Left colon (tissue), 2 donors: ENCODE results near the gene PEDS1. TPM values are rescaled to one million over a fixed set of nuclear protein-coding genes. Genes with fewer than 3 reads are reported as not detected.
A peak's percentile ranks its signal among the peaks of the same experiment; 100 is the strongest.
"Not testable (repeated sequence)": the region's sequence is repeated elsewhere in the genome, so short reads cannot be mapped to it uniquely, and the experiment has no call there.

Source experiments
- ATAC-seq: fragments of 200-7000 bp; cut with Tn5 transposase; one replicate; pipeline ENCODE4 v1.9.1; 2020; ENCODE audit warnings: mild to moderate bottlenecking, moderate library complexity
- DNase-seq, 2 donors: peaks; one replicate each; pipeline ENCODE4 v3.0.0-alpha.2; 2020
- intact Hi-C, 2 donors: fragments of 100-400 bp; cut with DNase I in 1 of 2; cut with micrococcal nuclease in 1 of 2; formaldehyde crosslinking; loops; one replicate each; pipeline versions ENCODE4 v1.11.2 to v1.14.0; 2022; cut with DNase I, micrococcal nuclease
- long read RNA-seq: library from polyadenylated mRNA; unstranded; transcript quantifications from one replicate; pipeline ENCODE4 v2.0.0, GENCODE V29; 2021
- total RNA-seq, 2 donors: library from RNA; stranded (reverse); fragmentation: NEBNext Ultra II Directional; extraction: Animal tissue kit (Norgen Biotek cat#: 25700); gene quantifications; one replicate each; pipeline ENCODE4 v1.2.1, GENCODE V29; 2021
- donor health status: DM: no; HTN: no; CAD: no.
- donor health status: DM: yes; HTN: yes; CAD: no.

The PEDS1 gene
- total RNA-seq, result 10 to 100 TPM; 21.4 to 29.6 TPM
- long read RNA-seq, full-length matches to known transcripts, result 18 of 35 reads
- long read RNA-seq, partial matches to known transcripts, result 14 of 35 reads
- long read RNA-seq, other reads (novel, unspliced or antisense), result 3 of 35 reads

- intact Hi-C loops, result no loop called here
- DNase-seq, result peak; percentile 89 to 92
- ATAC-seq, result peak; percentile 81
These were observed at the start of gene PEDS1 for GRCh38 chr20:50153500-50154377. PEDS1 (minus strand) TSS chr20:50153723; CDS start chr20:50153637, 86 bp downstream.

DNA sequence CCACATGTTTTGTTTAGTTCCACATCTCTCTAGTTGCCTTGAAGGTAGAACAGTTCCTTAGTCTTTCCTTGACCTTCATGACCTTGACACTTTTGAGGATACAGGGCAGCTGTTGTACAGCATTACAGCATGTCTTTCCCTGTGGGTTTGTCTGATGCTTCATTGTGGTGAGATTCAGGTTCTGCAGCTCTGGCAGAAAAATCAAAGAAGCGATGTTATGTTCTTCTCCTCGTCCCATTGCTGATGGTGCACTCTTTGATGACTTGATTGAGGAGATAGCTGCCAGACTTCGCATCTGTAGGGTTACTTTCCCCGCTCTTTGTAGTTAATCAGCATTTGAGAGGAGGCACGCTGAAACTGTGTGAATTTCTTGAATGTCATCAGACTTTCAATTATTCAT is 49.2 kb upstream of the PEDS1 start:
- DNase-seq, result no peak
- no peak for ATAC-seq
- intact Hi-C loops, result no loop called here

- intact Hi-C loops, DNase-seq, ATAC-seq: not testable (repeated sequence)
These were observed 48.2 kb upstream of the PEDS1 start for GRCh38 chr20:50201710-50202109.

- no peak for DNase-seq
- intact Hi-C loops, result no loop called here
- peak; percentile 49 for ATAC-seq
These were observed 47.1 kb upstream of the PEDS1 start for GRCh38 chr20:50200482-50201104.

DNA sequence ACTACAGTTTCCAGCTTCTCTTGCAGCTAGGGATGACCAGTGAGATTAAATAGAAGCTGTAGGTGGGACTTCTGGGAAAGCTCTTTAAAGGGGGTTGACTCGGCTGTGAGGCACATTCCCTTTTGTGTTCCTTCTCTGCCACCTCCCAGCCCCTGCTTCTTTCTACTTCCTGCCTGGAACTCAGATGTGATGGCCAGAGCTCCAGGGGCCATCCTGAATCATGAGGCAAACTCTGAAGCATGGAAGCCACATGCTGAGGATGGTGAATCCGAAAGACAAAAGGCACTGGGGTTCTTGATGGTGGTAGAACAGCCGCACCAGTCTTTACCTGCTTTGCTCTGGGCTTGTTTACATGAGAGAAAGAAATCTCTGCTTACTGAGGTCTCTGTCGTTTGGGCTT is 46.2 kb upstream of the PEDS1 start:
- ATAC-seq, result no peak
- intact Hi-C loops, result loop anchor here in 1 of 2 donors (10.0 kb wide), 1 partner anchor 175 kb away; no protein-coding TSS in a partner anchor
- DNase-seq, result no peak

- ATAC-seq (no peak), DNase-seq (no peak)
- intact Hi-C loops, result loop anchor here in 1 of 2 donors (10.0 kb wide), 1 partner anchor 176 kb away; no protein-coding TSS in a partner anchor
These were observed 45.2 kb upstream of the PEDS1 start for GRCh38 chr20:50198716-50199115.

DNA sequence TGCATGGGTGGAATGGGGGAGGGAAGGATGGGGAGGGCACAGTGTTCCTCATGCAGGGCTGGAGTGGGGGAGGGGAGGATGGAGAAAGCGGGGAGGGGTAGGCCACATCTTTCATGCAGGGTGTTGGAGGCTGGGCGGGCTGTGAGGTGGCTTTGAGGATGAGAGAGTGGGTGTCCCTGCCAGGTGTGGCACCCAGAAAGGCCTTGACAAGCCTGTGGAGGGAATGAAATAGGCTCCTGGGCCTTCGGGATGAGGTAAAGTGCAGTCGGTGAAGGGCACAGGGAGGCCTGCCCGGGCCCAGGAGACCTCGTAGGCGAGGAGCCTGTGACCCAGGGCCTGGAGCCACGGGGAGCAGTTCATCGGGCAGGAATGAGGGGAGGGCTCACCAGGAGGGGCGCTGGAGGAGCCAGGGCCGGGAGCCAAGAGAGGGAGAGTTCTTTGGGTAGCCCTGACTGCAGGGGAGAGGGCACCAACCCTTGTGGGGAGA is 44.7 kb upstream of the PEDS1 start:
- no peak for DNase-seq
- ATAC-seq, result no peak
- intact Hi-C loops, result loop anchor here in 1 of 2 donors (10.0 kb wide), 1 partner anchor 177 kb away; no protein-coding TSS in a partner anchor

GRCh38 chr20:50197463-50198179 is 44.1 kb upstream of the PEDS1 start:
- DNase-seq (no peak), ATAC-seq (no peak)
- intact Hi-C loops, result loop anchor here in 1 of 2 donors (10.0 kb wide), 1 partner anchor 177 kb away; no protein-coding TSS in a partner anchor

DNA sequence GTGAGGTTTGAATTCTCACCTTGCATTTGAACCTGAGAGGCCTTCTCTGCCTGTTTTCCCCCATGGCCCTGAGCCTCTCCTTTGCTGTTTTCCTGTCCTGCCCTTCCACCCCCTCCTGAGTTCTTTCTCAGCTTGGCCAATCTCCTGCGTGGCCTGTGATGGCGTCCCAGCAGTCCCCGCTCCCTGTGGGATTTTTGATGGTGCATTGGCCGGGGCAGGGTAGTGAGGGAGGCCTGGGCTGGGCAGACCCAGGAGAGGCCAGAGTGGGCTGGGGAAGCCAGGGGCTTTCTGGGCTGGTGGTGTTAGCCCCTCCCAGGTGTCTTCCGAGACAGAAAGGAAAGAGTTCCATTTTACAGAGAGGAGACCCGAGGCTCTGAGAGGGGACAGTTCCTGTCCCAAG is 43.4 kb upstream of the PEDS1 start:
- intact Hi-C loops, result loop anchor here in 1 of 2 donors (10.0 kb wide), 1 partner anchor 178 kb away; no protein-coding TSS in a partner anchor
- ATAC-seq (no peak), DNase-seq (no peak)

- intact Hi-C loops, result loop anchor here in 1 of 2 donors (10.0 kb wide), 1 partner anchor 179 kb away; no protein-coding TSS in a partner anchor
- ATAC-seq, result no peak
- no peak for DNase-seq
These were observed 42.7 kb upstream of the PEDS1 start for GRCh38 chr20:50196248-50196647.

DNA sequence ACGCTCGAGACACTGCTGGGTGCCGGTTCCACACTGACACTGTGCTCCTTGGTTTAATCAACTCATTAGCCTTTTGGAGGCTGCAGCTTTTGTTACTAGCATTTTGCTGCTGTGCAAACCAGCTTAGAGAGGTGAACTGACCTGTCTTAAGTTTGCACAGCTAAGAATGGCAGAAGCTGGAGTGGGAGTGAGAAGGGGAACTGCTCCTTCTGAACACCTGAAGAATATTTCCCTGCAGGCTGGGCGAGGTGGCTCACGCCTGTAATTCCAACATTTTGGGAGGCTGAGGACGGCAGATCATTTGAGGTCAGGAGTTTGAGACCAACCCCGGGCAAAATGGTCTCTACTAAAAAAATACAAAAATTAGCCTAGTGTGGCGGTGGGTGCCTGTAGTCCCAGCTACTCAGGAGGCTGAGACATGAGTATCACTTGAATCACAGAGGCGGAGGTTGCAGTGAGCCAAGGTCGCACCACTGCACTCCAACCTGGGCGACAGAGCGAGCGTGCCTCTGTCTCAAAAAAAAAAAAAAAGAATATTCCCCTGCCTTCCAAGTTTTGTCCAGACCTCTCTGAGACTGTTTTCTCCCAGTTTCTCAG is 42.1 kb upstream of the PEDS1 start:
- DNase-seq (no peak), ATAC-seq (no peak)
- intact Hi-C loops, result loop anchor here in 1 of 2 donors (10.0 kb wide), 1 partner anchor 179 kb away; no protein-coding TSS in a partner anchor

DNA sequence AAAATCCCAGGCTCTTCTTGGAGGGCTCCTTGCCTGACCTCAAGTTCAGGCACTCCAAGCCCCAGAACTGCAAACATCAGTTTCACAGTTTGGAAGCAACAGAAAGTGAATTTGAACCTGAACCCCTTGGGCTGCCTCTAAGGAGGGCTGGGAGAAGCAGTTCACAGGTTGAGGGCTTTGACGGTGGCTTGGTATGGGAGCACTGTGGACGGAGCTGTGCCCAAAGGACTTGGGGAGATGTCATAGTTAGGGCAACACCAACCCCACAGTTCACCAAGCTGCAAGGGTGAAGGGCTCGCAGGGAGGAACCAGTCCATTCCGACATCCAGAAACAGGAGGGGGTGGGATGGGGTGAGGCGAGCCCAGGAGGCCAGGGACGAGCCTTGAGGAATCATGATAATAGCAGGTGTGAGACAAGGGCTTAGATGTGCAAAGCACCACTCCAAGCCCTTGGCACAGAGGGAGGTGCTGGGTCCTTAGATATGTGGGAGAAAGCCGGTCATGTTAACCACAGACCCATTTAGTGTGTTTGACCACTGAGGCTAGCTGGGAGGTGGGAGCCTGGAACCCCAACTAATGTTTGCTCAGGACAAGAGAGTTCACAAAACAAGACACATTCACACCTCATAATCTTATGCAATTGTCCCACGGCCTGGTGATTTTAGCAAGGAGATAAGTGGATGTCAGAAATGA is 41.5 kb upstream of the PEDS1 start:
- ATAC-seq (no peak), DNase-seq (no peak)
- intact Hi-C loops, result loop anchor here in 1 of 2 donors (10.0 kb wide), 1 partner anchor 180 kb away; no protein-coding TSS in a partner anchor

DNA sequence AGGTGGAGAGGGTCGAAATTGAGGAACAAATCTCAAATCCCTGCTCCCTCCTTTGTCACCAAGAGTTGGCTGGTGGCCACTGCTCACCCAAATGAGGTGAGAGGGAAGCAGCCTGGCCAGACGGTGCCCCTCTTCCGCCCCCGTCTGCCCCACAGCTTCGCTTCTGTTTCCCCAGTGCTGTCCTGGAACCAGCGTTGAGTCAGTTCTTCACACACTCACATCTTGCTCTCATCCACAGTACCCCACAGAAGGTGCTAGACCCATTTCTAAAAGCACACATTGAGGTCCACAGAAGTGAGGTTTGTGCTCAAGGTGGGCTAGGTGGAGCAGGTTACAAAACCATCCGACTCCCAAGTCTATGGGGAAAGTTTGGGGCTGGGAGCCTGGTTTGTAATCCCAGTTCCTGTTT is 40.9 kb upstream of the PEDS1 start:
- intact Hi-C loops, result loop anchor here in 1 of 2 donors (10.0 kb wide), 1 partner anchor 180 kb away; no protein-coding TSS in a partner anchor
- ATAC-seq (no peak), DNase-seq (no peak)

DNA sequence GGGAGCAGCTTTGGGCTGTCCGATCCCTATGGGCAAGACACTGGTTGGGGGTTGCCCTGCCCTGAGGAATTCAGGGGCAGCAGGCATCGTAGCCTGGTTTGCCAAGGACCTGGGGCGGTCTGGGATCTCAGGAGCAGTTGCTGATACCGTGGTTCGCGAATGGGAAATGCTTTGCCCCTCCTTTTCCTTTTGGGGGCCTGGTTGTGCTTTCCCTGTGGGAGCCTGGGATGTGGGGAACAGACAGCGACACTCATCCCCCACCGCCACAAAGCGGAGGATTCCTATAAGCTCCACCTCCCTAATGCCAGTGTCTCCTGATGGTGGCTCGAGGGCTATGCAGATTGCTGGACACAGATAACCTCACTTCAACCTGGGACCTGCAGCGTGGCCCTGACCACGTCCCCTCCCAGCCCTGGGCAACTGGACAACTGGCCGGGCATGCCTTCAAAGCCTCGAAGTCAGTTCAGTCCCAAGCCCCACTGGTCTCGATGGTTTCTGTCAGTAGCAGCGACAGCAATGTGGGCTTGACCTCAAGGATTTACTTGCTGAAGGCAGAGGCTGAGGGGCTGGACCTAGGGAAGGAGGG is 40.4 kb upstream of the PEDS1 start:
- intact Hi-C loops, result loop anchor here in 1 of 2 donors (10.0 kb wide), 1 partner anchor 181 kb away; no protein-coding TSS in a partner anchor
- DNase-seq (no peak), ATAC-seq (no peak)

DNA sequence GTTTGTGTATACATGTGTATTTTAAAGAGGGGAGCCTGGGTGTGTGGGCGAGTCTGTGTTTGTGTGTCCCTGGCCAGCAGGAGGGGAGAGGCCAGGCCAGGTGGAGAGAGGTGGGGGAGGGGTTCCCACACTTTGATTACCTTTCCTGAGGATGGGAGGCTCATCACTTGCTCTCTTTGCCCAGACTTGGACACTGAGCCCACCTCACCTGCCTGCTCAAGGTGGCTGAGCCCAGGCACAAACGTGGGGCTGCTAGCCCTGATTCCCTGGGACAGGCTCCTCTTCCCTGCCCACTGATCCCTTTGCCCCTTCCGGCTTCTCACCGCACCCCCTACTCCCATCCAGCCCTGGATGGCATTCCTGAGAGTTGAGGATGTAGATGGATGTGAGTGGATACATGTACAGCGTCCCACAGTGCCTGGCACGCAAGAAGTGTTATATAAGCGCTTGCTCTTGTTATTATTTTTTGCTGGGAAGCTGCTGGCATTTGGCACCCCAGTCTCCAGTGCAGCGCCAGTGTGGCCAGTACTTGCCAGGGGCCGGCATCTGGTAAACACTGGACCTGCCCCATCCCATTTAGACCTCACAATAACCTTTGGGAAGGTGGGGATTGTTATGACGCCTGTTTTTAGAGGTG is 39.8 kb upstream of the PEDS1 start:
- DNase-seq (no peak), ATAC-seq (no peak)
- intact Hi-C loops, result loop anchor here in 1 of 2 donors (10.0 kb wide), 1 partner anchor 181 kb away; no protein-coding TSS in a partner anchor
